GM12878 (cell line): Measurements from ENCODE around the gene GABBR2. TPM values are rescaled to one million over a fixed set of nuclear protein-coding genes. Genes with fewer than 3 reads are reported as not detected.

Experiments used
- ATAC-seq: fragments of 200-7000 bp; cut with Tn5 transposase; 3 replicates; pipeline ENCODE4 v1.9.1; 2020; ENCODE audit warnings: mild to moderate bottlenecking, moderate library complexity
- BruUV-seq: library from RNA; stranded (reverse); fragments of 400-500 nt; replicated peaks from 2 replicates; lab custom pipeline; 2021; lab: Mats Ljungman, UMichigan
- CTCF ChIA-PET: fragments of 300-600 bp; sonication (Branson Sonifier 250); formaldehyde crosslinking; extraction: SDS; loops from one replicate; lab custom pipeline; 2021; ENCODE audit warnings: inconsistent platforms; lab: Yijun Ruan, JAX
- POLR2A ChIA-PET: fragments of 350-600 bp; formaldehyde crosslinking; extraction: SDS; loops from one replicate; lab custom pipeline; 2021; ENCODE audit warnings: inconsistent platforms; lab: Charles Lee
- RAD21 ChIA-PET: fragments of 300-600 bp; sonication (Branson Sonifier 250); formaldehyde crosslinking; loops from one replicate; lab custom pipeline; 2023; ENCODE audit warnings: antibody characterized with exemption; ENCODE audit not compliant: unreplicated experiment; lab: Charles Lee
- SMC1A ChIA-PET: fragments of 300-600 bp; sonication (Branson Sonifier 250); formaldehyde crosslinking; loops from one replicate; lab custom pipeline; 2023; ENCODE audit not compliant: unreplicated experiment, uncharacterized antibody; lab: Charles Lee
- DNase-seq: peaks from one replicate; pipeline ENCODE4 v3.0.0-alpha.2; 2011; ENCODE audit warnings: low read depth, low spot score
- FAIRE-seq: peaks from 3 replicates; lab custom pipeline; 2011; peaks lifted over from hg19 to GRCh38; lab: Jason Lieb, UNC
- H2AFZ ChIP-seq: 2 replicates; pipeline ENCODE4 v1.6.0; 2011; ENCODE audit warnings: low read depth, low read length, control low read depth; ENCODE audit not compliant: control insufficient read depth
- H3K27ac ChIP-seq: 2 replicates; pipeline ENCODE4 v1.5.1; 2011; ENCODE audit warnings: control low read depth; ENCODE audit not compliant: control insufficient read depth, insufficient read depth
- H3K27me3 ChIP-seq, 2 experiments: replicated peaks in 1 of 2; 2 replicates each; pipeline versions ENCODE4 v1.6.0 to v1.6.1; 2011; ENCODE audit warnings: low read length in 1 of 2; ENCODE audit not compliant: control insufficient read depth in 2 of 2, insufficient read depth in 2 of 2
- H3K36me3 ChIP-seq, 2 experiments: 2 replicates each; pipeline ENCODE4 v1.5.1; 2011; ENCODE audit warnings: low read length in 1 of 2; ENCODE audit not compliant: control insufficient read depth in 2 of 2, insufficient read depth in 2 of 2
- H3K4me1 ChIP-seq: 2 replicates; pipeline ENCODE4 v1.6.1; 2011; ENCODE audit warnings: mild to moderate bottlenecking, low read length, moderate library complexity, mixed read lengths; ENCODE audit not compliant: control insufficient read depth, insufficient read depth
- H3K4me2 ChIP-seq: 2 replicates; pipeline ENCODE4 v1.6.0; 2011; ENCODE audit warnings: control low read depth; ENCODE audit not compliant: control insufficient read depth, insufficient read depth
- H3K4me3 ChIP-seq: fragments of 200-600 bp; sonication (generic); 2 replicates; pipeline ENCODE4 v1.5.1; 2016
- H3K79me2 ChIP-seq: 2 replicates; pipeline ENCODE4 v1.6.0; 2011; ENCODE audit warnings: low read length; ENCODE audit not compliant: control insufficient read depth, insufficient read depth
- H3K9ac ChIP-seq: 2 replicates; pipeline ENCODE4 v1.8.0; 2011; ENCODE audit warnings: low read length, control low read depth, mixed read lengths; ENCODE audit not compliant: control insufficient read depth, insufficient read depth
- H3K9me3 ChIP-seq: replicated peaks from 3 replicates; pipeline ENCODE4 v1.5.1; 2011; ENCODE audit warnings: mild to moderate bottlenecking, low read length; ENCODE audit not compliant: control insufficient read depth, insufficient read depth
- H4K20me1 ChIP-seq: 2 replicates; pipeline ENCODE4 v1.6.0; 2011; ENCODE audit not compliant: control insufficient read depth, insufficient read depth
- ASH2L ChIP-seq: fragments of 300-600, 200-600 bp; sonication (generic); IDR thresholded peaks from 2 replicates; pipeline ENCODE4 v1.6.1; 2017; ENCODE audit warnings: low read depth, mild to moderate bottlenecking, borderline replicate concordance
- CHD4 ChIP-seq: fragments of 200-600 bp; sonication (generic); IDR thresholded peaks from 2 replicates; pipeline ENCODE4 v1.6.1; 2016; ENCODE audit warnings: mild to moderate bottlenecking
- SPI1 ChIP-seq: IDR thresholded peaks from 2 replicates; pipeline ENCODE4 v1.6.1; 2011; ENCODE audit warnings: low read depth, mild to moderate bottlenecking, low read length, moderate library complexity, borderline replicate concordance; ENCODE audit not compliant: insufficient read depth
- SUPT20H ChIP-seq: IDR thresholded peaks from 2 replicates; pipeline ENCODE4 v1.6.1; 2011; ENCODE audit warnings: low read depth, mild to moderate bottlenecking, low read length, moderate library complexity, borderline replicate concordance; ENCODE audit not compliant: control insufficient read depth
- YY1 ChIP-seq: IDR thresholded peaks from 2 replicates; pipeline ENCODE4 v1.6.1; 2011; ENCODE audit warnings: low read depth, mild to moderate bottlenecking, low read length
- ZBED1 ChIP-seq: IDR thresholded peaks from 2 replicates; pipeline ENCODE4 v1.6.1; 2016; ENCODE audit warnings: borderline replicate concordance
- WGBS: methylation state at CpG from one replicate; pipeline ENCODE4 v1.1.6; 2016; ENCODE audit warnings: low lambda C conversion rate; ENCODE audit not compliant: insufficient replicate concordance, insufficient coverage; ENCODE audit errors: missing lambda C conversion rate; 5-methylcytosine and 5-hydroxymethylcytosine counted together
- in situ Hi-C: fragments of 300-500 bp; cut with MboI; formaldehyde crosslinking; loops from 9 replicates; pipeline ENCODE4 v1.14.3; 2018; ENCODE audit warnings: mixed read lengths
- intact Hi-C: fragments of 100-400 bp; cut with micrococcal nuclease; formaldehyde crosslinking; loops from one replicate; pipeline ENCODE4 v1.14.2; 2022; ENCODE audit not compliant: unreplicated experiment
- polyA plus RNA-seq, 11 experiments: library from polyadenylated mRNA; depleted of rRNA in 4 of 11; unstranded in 6 of 11; stranded (reverse) in 5 of 11; fragments of >200 nt; fragmentation: Nextera tagmentation in 4 of 11; fragmentation: Illumina TruSeq in 1 of 11; extraction: Ambion mirVana in 4 of 11; extraction: Trizol in 1 of 11; gene quantifications; 1 replicate in 1 of 11; 2 replicates in 10 of 11; pipeline versions ENCODE4 v1.2.1 to v1.2.3, GENCODE V29; 2011 to 2016; ENCODE audit warnings: inconsistent platforms in 2 of 11, missing spikeins in 2 of 11, low read depth in 1 of 11
- total RNA-seq, 4 experiments: library from RNA; depleted of rRNA in 3 of 4; stranded (reverse); fragments of >200 nt in 3 of 4; fragmentation: Illumina TruSeq in 1 of 4; extraction: Trizol in 1 of 4; gene quantifications; 2 replicates each; pipeline versions ENCODE4 v1.2.1 to v1.2.3, GENCODE V29; 2013 to 2021
- TF ChIP-seq, protein P1 (sequence below): fragments of 450-650 bp; IDR thresholded peaks from 2 replicates; pipeline ENCODE4 v1.6.1; 2016; ENCODE audit warnings: mild to moderate bottlenecking, moderate library complexity, borderline replicate concordance
- TF ChIP-seq, protein P2 (sequence below): fragments of 150-350 bp; IDR thresholded peaks from 2 replicates; pipeline ENCODE4 v1.6.1; 2016; ENCODE audit warnings: low read depth, low read length

Gene GABBR2
- total and polyA plus RNA-seq, 10 of the 15 experiments (the other 5 are each of a cell fraction or from before 2014, with no cell fraction given) = 0.02 to 2.2 (median 0.06) TPM; not detected in 2

DNA sequence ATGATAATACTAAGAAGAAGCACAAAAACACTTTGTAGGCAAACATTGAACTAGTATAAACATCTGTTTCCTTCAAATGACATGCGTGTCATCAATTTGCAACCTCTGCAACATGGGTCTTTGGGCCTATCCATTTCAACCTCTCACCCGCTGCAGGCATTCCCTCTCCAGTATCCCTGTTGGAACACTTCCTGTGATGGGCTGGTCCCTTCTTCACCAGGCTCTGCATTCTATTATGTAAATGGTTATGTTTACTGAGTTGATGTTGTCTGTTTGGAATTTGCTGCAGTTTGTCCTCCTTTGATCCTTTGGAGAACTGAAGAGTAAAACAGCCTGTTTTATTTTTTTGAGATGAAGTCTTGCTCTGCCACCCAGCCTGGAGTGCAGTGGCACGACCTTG, 436.7 kb downstream of the GABBR2 start:
- Histone ChIP-seq H3K79me2 (no peaks in the 10 kb centered on the region), H4K20me1 (no peaks in the 10 kb centered on the region), H3K4me1 (no peaks in the 10 kb centered on the region), H3K9me3 (no peaks in the 10 kb centered on the region), H3K36me3 (no peaks in the 10 kb centered on the region), H2AFZ (no peak overlapping the region), H3K9ac (no peak overlapping the region), H3K4me2 (no peak overlapping the region), H3K4me3 (no peak overlapping the region), H3K27ac (no peak overlapping the region), H3K27me3 (peaks cover 0 to 4% of the 10 kb centered on the region in 2 experiments; a peak in 2 of 4 replicates)
- intact Hi-C loops = no loop called here
- TF ChIP-seq ASH2L (no peak), ZBED1 (no peak), SPI1 (no peak), CHD4 (no peak), SUPT20H (no peak), YY1 (no peak)
- TF ChIP-seq, protein P1, sequence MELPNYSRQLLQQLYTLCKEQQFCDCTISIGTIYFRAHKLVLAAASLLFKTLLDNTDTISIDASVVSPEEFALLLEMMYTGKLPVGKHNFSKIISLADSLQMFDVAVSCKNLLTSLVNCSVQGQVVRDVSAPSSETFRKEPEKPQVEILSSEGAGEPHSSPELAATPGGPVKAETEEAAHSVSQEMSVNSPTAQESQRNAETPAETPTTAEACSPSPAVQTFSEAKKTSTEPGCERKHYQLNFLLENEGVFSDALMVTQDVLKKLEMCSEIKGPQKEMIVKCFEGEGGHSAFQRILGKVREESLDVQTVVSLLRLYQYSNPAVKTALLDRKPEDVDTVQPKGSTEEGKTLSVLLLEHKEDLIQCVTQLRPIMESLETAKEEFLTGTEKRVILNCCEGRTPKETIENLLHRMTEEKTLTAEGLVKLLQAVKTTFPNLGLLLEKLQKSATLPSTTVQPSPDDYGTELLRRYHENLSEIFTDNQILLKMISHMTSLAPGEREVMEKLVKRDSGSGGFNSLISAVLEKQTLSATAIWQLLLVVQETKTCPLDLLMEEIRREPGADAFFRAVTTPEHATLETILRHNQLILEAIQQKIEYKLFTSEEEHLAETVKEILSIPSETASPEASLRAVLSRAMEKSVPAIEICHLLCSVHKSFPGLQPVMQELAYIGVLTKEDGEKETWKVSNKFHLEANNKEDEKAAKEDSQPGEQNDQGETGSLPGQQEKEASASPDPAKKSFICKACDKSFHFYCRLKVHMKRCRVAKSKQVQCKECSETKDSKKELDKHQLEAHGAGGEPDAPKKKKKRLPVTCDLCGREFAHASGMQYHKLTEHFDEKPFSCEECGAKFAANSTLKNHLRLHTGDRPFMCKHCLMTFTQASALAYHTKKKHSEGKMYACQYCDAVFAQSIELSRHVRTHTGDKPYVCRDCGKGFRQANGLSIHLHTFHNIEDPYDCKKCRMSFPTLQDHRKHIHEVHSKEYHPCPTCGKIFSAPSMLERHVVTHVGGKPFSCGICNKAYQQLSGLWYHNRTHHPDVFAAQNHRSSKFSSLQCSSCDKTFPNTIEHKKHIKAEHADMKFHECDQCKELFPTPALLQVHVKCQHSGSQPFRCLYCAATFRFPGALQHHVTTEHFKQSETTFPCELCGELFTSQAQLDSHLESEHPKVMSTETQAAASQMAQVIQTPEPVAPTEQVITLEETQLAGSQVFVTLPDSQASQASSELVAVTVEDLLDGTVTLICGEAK = no peak
- TF ChIP-seq, protein P2, sequence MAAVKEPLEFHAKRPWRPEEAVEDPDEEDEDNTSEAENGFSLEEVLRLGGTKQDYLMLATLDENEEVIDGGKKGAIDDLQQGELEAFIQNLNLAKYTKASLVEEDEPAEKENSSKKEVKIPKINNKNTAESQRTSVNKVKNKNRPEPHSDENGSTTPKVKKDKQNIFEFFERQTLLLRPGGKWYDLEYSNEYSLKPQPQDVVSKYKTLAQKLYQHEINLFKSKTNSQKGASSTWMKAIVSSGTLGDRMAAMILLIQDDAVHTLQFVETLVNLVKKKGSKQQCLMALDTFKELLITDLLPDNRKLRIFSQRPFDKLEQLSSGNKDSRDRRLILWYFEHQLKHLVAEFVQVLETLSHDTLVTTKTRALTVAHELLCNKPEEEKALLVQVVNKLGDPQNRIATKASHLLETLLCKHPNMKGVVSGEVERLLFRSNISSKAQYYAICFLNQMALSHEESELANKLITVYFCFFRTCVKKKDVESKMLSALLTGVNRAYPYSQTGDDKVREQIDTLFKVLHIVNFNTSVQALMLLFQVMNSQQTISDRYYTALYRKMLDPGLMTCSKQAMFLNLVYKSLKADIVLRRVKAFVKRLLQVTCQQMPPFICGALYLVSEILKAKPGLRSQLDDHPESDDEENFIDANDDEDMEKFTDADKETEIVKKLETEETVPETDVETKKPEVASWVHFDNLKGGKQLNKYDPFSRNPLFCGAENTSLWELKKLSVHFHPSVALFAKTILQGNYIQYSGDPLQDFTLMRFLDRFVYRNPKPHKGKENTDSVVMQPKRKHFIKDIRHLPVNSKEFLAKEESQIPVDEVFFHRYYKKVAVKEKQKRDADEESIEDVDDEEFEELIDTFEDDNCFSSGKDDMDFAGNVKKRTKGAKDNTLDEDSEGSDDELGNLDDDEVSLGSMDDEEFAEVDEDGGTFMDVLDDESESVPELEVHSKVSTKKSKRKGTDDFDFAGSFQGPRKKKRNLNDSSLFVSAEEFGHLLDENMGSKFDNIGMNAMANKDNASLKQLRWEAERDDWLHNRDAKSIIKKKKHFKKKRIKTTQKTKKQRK = no peak
- no TSS peak for BruUV-seq
- in situ Hi-C loops = no loop called here
- no peak for DNase-seq
- POLR2A ChIA-PET = no interaction called here
- RAD21 ChIA-PET = no interaction called here
- CTCF ChIA-PET = no interaction called here
- no peak for ATAC-seq
- 57% methylated on average over 3 of the region's 3 CpGs for WGBS
- SMC1A ChIA-PET = interaction anchor here (0.7 kb wide), 1 partner anchor 21 kb away, joined by 3 read pairs; no protein-coding TSS in a partner anchor
- no peak for FAIRE-seq
